HG02885 (cell line): ENCODE results near the gene INPP5A.
"Not testable (repeated sequence)": the region's sequence is repeated elsewhere in the genome, so short reads cannot be mapped to it uniquely, and the experiment has no call there.

Experiments
- ATAC-seq: cut with Tn5 transposase; IDR thresholded peaks from one replicate; pipeline ENCODE4 v1.9.1; 2021; ENCODE audit warnings: mild to moderate bottlenecking; ENCODE audit not compliant: unreplicated experiment, poor library complexity

The INPP5A gene

DNA sequence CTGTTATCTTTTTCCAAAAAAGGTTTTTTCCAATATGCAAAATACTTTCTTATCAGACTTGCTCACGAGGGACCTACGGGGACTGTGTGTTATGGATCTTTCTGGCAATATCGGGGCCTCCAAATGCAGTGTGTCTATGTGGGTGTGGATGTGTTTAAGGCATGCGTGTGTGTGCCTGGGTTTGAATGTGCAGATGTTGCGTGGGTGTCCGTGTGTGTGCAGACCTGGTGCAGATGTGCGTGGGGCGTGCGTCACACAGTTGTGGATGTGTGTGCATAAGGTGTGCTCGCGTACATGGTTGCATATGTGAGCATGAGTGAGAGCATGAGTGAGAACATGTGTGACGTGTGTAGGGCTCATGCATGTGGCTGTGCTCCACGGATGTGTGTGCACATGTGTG lies 228.7 kb downstream of the INPP5A start:
- ATAC-seq: no peak

DNA sequence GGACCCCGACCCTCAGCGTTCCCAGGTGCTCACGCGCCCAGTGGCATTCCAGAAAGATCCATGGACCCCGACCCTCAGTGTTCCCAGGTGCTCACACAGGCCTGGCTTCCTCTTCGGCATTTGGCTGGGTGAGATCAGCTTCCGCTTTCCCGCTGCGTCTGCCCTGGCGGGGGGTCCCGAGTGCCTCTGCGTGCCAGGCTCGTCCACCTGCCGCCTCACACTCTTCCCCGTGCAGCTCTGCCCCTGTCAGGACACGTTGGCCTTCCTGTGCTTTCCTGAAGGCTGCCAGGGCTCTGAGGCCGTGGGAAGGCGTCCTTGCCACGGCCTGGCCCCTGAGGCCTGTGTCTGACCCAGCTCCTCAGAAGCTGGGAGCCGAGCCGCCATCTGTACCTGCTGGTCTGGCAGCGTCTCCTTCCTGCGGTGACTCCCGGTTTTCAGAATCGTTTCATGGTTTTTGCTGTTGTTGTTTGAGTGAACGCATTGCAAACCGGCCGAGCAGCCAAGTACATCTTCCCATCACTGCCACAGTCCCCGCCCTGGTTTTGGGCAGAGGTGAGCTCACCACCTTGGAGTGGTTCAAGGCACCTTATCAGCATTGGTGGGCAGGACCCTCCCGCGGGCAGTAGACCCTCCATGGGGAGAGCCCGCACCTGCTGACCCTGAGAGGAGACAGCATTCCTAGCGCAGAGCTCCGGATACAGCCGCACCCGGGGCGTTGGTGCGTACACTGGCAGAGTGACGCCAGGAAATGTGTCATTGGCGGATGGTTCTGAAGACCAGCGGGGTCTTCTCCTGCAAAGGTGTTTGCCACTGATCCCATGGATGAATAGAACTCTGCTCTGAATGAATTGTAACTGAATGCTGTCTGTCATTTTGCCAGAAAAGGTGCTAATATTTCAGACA lies 231.0 kb downstream of the INPP5A start:
- no peak for ATAC-seq

DNA sequence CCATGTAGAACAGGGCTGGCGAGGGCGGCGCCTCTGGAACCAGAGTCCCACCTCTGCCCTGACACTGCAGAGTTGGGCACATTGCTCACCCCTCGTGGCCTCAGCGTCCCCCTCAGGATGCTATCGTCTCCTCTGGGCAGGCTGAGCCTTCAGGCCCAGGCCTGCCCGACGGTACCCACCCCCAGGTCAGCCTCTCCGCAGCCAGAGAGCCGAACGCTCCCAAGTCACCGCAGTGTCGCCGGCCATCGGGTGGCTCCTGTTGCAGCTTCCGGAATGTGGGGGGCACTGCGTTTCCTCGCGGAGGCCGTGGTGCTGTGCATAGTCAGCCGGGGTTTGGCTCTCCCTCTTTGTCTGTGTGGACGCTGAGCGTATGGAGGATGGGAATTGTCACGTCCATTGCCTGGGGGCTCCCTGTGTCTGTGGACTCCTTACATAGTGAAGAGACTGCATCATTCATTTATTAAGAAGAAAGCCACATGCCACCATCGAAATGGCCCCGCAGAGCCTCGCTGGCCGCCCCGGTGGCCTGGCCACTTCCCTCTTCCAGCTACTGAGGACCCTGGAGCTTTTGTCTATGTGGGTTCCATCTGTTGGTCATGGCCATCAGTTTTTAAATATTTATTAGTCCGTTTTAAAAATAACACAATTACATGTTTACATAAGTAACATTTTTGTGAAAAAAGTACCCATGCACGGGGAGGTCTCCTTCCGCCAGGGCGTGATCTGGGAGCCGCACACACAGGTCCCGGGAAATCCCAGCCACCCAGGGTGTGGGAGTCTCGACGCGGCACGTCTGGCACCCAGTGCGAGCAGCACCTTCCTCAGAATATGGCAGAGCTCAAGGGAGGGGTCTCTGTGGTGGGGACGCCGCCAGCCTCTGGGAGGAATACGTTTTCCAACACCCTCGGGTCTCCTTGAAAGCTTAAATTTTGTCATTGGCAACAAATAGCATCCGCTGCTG lies 232.8 kb downstream of the INPP5A start:
- no peak for ATAC-seq

DNA sequence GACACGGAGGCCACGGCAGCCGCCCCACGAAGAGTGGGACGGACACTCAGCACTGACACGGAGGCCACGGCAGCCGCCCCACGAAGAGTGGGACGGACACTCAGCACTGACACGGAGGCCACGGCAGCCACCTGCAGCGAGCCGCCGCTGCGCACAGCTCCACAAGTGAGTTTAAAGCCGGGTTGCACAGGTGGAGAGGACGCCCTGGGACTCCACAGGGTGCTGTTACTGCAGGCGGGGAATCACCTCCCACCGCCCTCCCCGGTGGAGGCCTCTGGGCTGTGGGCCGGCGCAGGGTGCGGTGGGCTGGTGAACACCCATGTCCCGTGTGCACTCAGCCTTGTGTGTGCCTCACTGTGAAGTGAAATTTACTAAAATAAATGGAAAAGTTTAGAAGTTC lies 235.2 kb downstream of the INPP5A start:
- not testable (repeated sequence) for ATAC-seq

DNA sequence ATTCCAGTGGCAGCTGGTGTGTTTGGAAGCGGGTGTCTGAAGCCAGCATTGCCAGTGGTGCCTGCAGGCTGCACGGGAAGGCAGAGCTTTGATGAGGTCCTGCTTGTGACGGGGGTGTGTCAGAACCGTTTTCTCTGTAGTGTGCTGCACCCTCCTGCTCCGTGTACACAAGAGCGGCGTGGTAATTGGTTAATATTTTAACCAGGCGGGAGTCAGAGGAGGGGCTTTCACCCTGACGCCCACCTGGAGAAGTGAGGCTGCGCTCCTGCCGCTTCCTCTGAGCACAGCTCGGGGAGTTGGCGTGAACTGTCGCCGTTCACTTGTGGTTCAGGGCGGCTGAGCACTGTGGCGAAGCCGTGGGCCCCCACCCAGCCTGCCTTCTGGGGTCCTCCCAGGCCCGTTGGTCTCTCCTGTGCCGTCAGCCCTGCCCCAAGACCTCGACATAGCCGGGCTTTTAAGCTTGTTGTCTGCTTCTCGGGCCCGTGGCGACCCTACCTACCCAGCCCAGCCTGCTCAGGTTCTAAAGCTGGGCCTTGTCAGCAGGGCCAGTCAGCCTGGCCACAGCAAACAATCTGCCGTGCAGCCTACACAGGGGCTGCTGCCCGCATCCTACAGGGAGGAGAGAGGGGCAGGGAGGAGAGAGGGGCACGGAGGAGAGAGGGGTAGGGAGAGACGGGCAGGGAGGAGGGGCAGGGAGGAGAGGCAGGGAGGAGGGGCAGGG lies 236.8 kb downstream of the INPP5A start:
- ATAC-seq: no peak

DNA sequence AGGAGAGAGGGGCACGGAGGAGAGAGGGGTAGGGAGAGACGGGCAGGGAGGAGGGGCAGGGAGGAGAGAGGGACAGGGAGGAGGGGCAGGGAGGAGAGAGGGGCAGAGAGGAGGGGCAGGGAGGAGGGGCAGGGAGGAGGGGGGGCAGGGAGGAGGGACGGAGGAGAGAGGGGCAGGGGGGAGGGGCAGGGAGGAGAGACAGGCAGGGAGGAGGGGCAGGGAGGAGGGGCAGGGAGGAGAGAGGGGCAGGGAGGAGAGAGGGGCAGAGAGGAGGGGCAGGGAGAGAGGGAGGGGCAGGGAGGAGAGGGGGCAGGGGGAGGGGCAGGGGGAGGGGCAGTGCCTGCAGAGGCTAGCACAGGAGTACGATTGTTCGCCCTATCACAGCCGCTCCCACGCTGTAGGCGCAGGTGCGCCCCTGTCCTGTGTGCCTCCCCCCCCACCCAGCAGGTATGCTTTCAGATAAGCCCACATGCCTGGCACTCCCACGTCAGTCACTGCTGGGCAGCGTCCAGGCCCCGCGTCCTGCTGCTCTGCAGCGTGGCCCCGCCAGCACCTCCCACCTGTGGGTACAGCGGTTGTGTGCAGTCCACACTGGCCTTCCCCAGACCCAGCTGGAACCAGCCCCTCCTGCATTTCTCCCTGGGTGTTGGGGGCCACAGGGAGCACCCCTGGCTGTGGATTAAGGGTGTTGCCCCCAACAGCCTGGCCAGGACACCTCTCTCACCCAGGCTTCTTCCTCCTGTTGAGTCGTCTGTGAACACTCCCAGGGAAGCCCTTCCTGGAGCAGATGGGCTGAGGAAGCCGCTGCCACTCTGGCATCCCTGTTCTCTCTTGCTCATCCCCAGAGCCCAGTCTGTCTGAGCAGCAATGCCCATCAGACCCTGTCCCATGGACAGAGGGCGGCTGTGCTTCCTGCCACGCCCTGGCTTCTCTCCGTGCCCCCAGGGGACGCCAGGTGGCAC lies 237.6 kb downstream of the INPP5A start:
- ATAC-seq: no peak

DNA sequence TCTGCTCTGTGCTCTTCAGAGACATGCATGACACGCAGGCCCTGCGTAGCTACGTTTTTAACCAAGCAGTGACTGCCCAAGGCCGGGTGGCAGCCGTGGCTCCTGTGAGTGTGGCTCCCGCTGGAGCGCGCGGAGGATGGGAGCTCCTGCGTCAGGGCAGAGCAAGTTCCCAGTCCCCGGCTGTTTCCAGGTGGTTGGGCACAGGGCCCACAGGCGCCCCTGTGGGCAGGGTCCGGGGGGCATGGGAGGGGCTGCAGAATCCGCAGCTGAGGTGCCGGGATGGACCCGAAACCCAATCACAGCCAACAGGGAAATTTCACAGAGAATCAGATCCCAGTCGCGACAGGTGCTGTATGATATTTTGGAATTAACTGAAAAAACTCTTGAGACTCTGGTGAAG lies 238.6 kb downstream of the INPP5A start:
- ATAC-seq: no peak

DNA sequence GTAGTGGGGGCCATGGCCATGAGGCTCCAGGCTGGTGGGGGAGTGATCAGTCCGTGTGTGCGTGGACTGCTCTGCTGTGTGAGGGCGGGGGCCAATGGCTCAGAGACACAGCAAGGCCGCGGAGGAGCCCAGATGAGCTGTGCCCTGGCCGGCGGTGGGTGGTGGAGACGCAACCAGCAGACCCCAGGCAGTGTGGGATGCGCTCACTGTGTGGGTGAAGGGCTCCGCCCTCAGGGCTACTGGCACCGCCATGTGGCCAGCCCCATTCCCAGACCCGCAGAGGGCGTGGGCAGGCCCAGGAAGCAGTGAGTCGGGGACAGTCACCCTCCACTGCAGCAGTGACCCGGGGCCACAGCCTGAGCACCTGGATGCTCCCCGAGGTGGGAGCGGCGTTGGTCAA lies 239.2 kb downstream of the INPP5A start:
- no peak for ATAC-seq

DNA sequence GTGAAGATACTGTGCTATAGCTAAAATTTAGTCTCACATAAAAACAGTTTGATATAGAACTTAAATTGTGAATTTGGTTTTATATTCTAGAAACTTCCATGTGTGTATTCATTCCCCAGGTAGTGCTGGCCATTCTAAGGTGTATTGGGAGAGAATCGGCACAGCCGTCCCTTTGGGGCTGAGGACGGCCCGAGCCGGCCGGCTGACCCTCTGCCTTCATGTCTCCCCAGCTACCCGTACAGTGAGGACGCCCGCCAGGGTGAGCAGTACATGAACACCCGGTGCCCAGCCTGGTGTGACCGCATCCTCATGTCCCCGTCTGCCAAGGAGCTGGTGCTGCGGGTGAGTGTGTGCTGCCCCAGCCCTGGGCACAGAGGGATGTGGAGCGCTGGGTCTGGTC lies 239.9 kb downstream of the INPP5A start:
- ATAC-seq: no peak

DNA sequence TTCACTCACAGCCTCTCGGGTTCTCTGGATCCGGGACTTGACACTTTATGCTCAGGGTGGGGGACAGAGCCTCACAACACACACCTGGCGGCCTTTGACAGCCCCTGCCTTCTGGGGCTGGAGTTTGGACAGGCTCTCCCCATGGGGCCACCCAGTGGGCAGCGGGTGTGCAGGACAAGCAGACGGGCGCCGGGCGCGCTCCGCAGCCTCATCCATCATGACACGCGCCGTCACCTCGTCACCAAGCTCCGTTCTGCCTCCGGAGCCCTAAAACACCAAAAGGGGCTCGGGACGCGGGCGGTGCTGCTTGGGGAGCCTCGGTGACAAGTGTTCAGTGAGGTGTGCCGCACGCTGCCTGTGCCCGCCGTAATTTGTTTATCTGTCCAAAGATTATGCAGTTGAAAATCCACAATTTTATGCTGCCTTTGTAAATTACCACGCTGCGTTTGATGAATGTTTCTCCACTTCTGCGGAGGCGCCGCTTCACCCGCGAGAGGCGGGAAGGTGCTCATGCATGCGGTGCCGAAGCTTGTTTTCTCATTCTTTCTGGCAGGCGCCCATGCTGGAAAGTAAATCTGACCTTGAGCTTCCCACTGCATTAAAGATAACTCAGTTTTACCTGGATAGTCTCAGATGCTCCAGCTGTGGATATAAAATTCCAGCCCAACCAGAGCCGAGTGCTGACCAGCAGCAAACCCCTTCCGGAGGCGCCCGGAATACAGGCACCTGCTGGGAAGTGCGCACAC lies 242.1 kb downstream of the INPP5A start:
- ATAC-seq: no peak

DNA sequence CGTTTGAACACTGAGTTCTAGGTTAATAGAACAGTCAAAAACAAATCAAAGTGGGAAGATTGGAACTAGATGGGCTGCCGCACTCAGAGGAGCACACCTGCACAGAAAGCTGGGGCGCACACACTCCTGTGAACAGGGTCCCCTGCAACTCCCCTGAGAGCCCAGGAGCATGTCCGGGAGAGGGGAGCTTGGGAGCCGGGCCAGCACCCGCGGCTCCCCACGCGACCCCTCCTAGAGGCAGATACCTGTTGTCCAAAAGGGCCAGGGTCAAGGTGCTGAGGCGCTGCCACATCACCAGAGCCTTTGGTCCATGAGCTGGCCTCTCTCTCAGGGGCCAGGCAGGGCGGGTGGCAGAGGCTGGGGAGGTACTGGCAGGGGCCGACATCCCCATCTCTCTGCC lies 242.8 kb downstream of the INPP5A start:
- ATAC-seq: no peak

DNA sequence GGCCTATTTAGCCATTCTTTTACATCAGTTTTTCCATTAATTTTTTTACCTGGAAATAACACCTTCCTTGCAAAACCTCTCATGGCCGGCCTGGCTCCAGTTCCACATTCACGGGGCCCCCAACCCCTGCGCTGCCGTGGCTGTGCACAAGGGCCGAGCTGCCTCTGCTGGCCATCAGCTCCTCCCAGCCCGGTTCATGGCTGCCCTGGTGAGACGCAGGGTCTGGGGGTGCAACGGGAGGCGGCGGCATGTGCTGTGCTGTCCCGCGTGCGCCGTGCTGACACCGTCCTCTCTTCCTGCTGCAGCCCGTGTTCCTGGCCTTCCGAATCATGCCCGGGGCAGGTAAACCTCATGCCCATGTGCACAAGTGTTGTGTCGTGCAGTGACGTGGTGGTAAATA lies 244.0 kb downstream of the INPP5A start:
- ATAC-seq: no peak

DNA sequence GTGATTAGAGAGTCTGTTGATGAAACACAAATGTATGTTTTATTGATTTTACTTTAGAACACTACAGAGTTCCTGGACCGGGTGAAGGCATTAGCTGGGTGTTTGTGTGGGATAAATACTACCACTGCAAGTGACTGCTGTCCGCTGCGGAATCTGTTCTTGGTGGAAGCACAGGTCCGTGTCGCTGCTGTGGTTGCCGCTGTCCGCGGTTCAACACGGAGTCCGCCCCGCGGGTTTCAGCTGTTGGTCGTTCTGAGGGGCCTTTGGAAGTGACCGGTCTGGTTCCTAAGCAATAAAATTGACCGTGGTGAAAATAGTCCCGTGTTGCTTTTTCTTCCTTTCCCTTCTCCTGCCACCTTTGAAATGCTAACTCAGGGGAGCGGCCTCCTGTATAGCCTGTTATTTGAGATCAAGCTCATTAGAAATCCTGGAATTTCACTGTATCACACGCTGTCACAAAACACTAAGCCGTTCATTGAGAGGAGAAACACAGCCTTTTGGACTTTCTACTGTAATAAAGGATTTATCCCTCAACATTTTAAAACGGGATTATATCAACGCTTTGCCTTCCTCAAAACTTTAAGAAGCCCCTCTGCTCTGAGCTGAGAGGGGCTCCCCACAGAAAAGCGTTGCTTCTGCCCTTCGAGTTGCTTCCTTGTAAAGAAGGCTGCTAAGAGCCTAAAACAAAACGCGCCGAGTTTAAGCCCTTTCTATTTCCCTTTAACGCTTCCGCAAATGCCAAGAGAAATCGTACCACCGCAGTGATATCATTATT lies 245.8 kb downstream of the INPP5A start:
- ATAC-seq: no peak

DNA sequence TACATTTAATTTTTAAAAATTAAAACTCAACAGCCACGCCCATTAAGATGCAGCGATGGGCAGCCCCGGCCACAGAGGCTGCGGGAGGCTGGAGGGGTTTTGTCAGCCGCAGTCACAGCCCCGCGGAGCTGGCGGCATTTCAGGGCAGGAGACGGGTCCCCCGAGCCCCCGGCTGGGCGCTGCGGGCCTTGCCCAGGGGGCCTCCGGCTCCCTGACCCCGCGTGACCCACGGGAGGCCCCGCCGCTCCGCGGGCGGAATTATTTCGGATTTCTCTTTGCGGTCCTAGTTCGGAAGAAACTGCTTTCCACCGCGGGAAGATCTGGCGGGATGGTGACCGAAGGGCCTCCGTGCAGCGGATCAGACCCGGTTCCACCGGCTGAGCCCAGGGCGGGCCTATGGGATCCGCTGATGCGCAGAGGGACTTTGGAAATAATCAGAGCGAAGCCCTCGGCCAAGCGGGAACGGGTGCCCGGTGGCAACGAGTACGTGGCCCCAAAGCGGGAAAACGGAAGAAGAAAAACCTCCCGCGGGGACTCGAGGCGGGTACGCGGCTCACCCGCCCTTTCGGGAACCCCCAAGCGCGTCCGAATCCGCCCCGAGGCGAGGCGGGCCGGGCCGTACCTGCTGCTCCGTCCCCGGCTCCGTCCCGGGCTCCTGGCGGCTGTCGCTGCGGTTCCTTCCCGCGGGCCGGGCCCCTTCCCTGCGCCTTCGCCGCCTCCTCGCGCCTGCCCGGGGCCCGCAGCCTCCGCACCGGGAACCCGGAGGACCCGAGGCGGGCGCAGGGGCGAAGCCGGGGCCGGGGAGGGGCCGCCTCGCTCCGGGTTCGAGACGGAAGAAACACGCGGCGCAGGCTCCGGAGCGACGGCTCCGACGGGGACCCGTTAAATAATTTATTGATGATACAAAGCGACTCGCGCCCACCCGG lies 246.6 kb downstream of the INPP5A start:
- no peak for ATAC-seq

DNA sequence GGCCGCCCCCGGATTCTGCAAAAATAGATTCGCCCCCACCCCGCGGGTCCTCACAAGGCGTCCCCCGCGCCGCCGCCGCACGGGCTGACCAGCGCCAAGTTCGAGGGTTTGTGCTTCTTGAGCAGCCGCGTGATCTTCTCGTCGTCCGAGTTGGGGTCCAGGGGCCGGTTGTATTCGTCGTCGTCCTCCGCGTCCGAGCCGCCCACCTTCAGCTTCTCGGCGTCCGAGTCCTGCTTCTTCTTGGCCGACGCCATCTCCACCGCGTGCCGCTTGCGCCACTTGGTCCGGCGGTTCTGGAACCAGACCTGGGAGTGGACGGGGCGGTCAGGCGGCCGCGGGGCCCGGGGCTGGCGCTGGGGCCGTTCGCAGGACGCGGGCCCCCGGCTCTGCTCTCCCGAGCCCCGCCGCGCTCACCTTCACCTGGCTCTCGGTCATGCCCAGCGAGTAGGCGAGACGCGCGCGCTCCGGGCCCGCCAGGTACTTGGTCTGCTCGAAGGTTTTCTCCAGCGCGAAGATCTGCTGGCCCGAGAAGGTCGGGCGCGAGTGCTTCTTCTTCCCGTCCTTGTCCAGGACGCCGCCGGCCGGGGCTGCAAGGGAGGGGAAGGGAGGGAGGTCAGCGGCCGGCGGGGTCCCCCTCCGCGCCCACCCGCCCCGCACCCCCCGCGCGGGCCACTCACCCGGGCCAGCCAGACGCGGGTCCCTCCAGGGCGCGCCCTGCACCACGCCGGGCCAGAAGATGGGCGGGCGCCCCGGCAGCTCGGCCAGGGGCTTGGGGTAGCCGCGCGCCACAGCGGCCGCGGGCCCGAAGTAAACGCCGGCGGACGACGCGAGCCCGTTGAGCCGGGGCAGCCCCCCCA lies 247.5 kb downstream of the INPP5A start:
- ATAC-seq: no peak
